ENCODE measurements around the gene BHLHE23.

GRCh38 chr20:63015147-63015661 lies 8.4 kb upstream of the BHLHE23 start:
- TF ChIP-seq, protein P1, sequence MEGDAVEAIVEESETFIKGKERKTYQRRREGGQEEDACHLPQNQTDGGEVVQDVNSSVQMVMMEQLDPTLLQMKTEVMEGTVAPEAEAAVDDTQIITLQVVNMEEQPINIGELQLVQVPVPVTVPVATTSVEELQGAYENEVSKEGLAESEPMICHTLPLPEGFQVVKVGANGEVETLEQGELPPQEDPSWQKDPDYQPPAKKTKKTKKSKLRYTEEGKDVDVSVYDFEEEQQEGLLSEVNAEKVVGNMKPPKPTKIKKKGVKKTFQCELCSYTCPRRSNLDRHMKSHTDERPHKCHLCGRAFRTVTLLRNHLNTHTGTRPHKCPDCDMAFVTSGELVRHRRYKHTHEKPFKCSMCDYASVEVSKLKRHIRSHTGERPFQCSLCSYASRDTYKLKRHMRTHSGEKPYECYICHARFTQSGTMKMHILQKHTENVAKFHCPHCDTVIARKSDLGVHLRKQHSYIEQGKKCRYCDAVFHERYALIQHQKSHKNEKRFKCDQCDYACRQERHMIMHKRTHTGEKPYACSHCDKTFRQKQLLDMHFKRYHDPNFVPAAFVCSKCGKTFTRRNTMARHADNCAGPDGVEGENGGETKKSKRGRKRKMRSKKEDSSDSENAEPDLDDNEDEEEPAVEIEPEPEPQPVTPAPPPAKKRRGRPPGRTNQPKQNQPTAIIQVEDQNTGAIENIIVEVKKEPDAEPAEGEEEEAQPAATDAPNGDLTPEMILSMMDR (IDR thresholded peaks at IDR 0.05), result no peak
- no peak for TF ChIP-seq POLR2AphosphoS5 (IDR thresholded peaks at IDR 0.05)
- no peak for TF ChIP-seq POLR2A (IDR thresholded peaks at IDR 0.05)
